Lung (tissue), 12 donors: ENCODE measurements around the gene DIS3L2. TPM values are rescaled to one million over a fixed set of nuclear protein-coding genes. Genes with fewer than 3 reads are reported as not detected.
"Not testable (repeated sequence)": the region's sequence is repeated elsewhere in the genome, so short reads cannot be mapped to it uniquely, and the experiment has no call there.

Source experiments
- ATAC-seq: fragments of 200-7000 bp; cut with Tn5 transposase; one replicate; pipeline ENCODE4 v1.9.1; 2020; ENCODE audit warnings: moderate number of reproducible peaks; ENCODE audit not compliant: insufficient read depth, low FRiP score
- DNase-seq, 3 donors: peaks; one replicate each; pipeline ENCODE4 v3.0.0-alpha.2; 2013 to 2017
- H3K27ac ChIP-seq, 2 donors: one replicate each; pipeline ENCODE4 v1.5.1; 2013; ENCODE audit warnings: mild to moderate bottlenecking in 2 of 2, moderate library complexity in 2 of 2, control low read depth in 1 of 2, inconsistent platforms in 1 of 2, low read depth in 1 of 2, low read length in 1 of 2
- H3K27me3 ChIP-seq, 3 donors: one replicate each; pipeline ENCODE4 v1.5.1; 2013; ENCODE audit warnings: low read length in 2 of 3; ENCODE audit not compliant: control insufficient read depth in 3 of 3, insufficient read depth in 3 of 3
- H3K36me3 ChIP-seq, 4 donors: one replicate each; pipeline ENCODE4 v1.5.1; 2013; ENCODE audit warnings: low read length in 4 of 4, mild to moderate bottlenecking in 1 of 4, moderate library complexity in 1 of 4; ENCODE audit not compliant: control insufficient read depth in 4 of 4, insufficient read depth in 4 of 4
- H3K4me1 ChIP-seq, 5 donors: one replicate each; pipeline ENCODE4 v1.5.1; 2013; ENCODE audit warnings: low read length in 5 of 5, mild to moderate bottlenecking in 2 of 5, moderate library complexity in 1 of 5; ENCODE audit not compliant: control insufficient read depth in 5 of 5, insufficient read depth in 5 of 5
- H3K4me3 ChIP-seq: one replicate; pipeline ENCODE4 v1.5.1; 2013; ENCODE audit warnings: mild to moderate bottlenecking, control low read depth, moderate library complexity
- H3K9ac ChIP-seq, 2 donors: one replicate each; pipeline ENCODE4 v1.5.1; 2013; ENCODE audit warnings: low read length in 2 of 2, control low read depth in 1 of 2; ENCODE audit not compliant: insufficient read depth in 1 of 2
- H3K9me3 ChIP-seq, 4 donors: one replicate each; pipeline ENCODE4 v1.5.1; 2013; ENCODE audit warnings: low read length in 3 of 4, mild to moderate bottlenecking in 1 of 4, moderate library complexity in 1 of 4; ENCODE audit not compliant: control insufficient read depth in 4 of 4, insufficient read depth in 3 of 4
- CTCF ChIP-seq: IDR thresholded peaks from 2 replicates; pipeline ENCODE4 v1.5.1; 2012; ENCODE audit warnings: mild to moderate bottlenecking; ENCODE audit errors: control extremely low read depth, extremely low read depth
- WGBS, 2 donors: extraction: QIAGEN DNeasy Blood & Tissue Kit; methylation state at CpG; one replicate each; pipeline ENCODE4 v1.1.7; 2013; 5-methylcytosine and 5-hydroxymethylcytosine counted together
- polyA plus RNA-seq, 2 donors: library from polyadenylated mRNA; stranded (reverse); fragments of 200-250 nt; gene quantifications; one replicate each; pipeline ENCODE4 v1.2.1, GENCODE V29; 2013
- total RNA-seq, 2 donors: library from RNA; depleted of rRNA in 1 of 2; stranded (reverse); fragments of >200 nt in 1 of 2; gene quantifications; one replicate each; pipeline ENCODE4 v1.2.1, GENCODE V29; 2014 to 2021
- donor health status: control.
- donor health status: control.
- donor health status: Bipolar disorder and iron deficiency.
- donor health status: healthy.
- donor health status: DM: yes; HTN: yes; CAD: no.

DIS3L2 gene
- total and polyA plus RNA-seq, 4 donors = 12.7 to 41.0 (median 31.1) TPM

- no peak for DNase-seq
- Histone ChIP-seq H3K27ac (no peak overlapping the region), H3K4me3 (no peak overlapping the region), H3K36me3 (peaks cover 0 to 7% (median 0%) of the 10 kb centered on the region in 4 donors), H3K9me3 (no peaks in the 10 kb centered on the region), H3K9ac (no peak overlapping the region), H3K27me3 (no peaks in the 10 kb centered on the region), H3K4me1 (peaks cover 0 to 9% (median 0%) of the 10 kb centered on the region in 5 donors)
- TF ChIP-seq CTCF = no peak
- ATAC-seq = no peak
- WGBS, 2 donors = 89 to 92% methylated on average over 14 to 15 of the region's 17 CpGs
Observed at GRCh38 chr2:232330068-232330999, 368.8 kb downstream of the DIS3L2 start.

- not testable (repeated sequence) for H3K36me3 ChIP-seq, H3K27ac ChIP-seq, H3K4me1 ChIP-seq, H3K9me3 ChIP-seq, H3K4me3 ChIP-seq, H3K27me3 ChIP-seq, ATAC-seq, H3K9ac ChIP-seq
- DNase-seq = peak; percentile 85 to 90 (median 86)
- 85 to 91% methylated on average over 11 of the region's 11 CpGs for WGBS, 2 donors
Observed at GRCh38 chr2:232331061-232331460, 369.5 kb downstream of the DIS3L2 start.

DNA sequence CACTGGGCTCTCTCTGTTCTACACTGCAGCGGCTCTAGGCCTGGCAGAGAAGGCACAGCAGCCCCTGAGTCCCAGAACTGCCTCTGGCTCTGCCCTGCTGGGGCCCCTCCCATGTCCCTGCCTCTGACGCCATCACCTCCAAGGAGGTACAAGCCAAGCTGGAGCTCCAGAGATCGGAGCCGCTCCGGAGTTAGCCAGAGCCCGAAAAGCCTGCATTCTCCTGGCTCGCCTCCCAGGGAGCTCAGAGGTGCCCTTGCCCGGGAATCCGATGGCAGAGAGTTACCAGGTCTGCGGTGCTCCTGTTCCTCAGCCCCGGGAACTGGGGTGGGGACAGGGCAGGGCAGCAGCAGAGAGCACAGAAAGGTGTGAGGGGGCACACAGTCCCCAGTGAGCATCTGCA lies 370.1 kb downstream of the DIS3L2 start:
- H3K9ac ChIP-seq, H3K27ac ChIP-seq, DNase-seq, H3K27me3 ChIP-seq, H3K9me3 ChIP-seq, H3K4me3 ChIP-seq, H3K36me3 ChIP-seq, ATAC-seq, H3K4me1 ChIP-seq: not testable (repeated sequence)
- 91 to 95% methylated on average over 10 to 11 of the region's 11 CpGs for WGBS, 2 donors

DNA sequence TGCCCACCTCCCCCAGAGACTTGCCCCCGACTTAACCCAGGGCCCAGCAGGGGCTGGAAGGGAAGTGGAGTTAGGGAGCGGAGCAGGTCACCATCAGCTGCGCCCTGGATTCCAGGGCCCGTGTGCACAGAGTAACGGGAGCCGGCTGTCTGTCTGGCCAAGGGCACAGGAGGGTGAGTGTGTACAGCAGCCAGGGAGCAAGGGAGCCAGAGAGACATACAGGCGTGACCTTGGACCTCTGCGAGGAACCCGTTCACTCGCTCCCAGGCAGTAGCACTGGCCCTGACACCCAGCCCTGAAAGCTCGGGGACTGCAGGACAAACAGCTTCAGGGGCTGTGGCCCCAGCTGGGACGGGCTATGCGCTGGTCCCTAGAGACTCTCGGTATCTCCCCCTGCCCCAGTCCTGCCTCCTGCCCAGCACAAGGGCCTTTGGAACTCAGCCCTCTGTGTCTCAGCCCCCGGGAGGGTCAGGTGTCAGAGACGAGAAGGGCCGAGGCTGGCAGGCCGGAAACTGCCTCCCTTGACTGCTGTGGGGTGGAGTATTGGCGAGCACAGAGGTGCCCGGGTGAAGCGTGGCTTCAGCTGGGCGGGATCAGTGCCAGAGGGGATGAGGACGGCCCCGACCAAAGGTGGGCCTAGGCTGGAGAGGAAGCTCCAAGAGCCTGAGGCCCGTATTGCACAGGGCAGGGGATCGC lies 370.9 kb downstream of the DIS3L2 start:
- not testable (repeated sequence) for ATAC-seq, H3K9me3 ChIP-seq, H3K4me1 ChIP-seq, H3K9ac ChIP-seq, H3K27ac ChIP-seq, H3K4me3 ChIP-seq, DNase-seq, H3K27me3 ChIP-seq
- peaks cover 0 to 12% (median 0%) of the 10 kb centered on the region in 4 donors for H3K36me3 ChIP-seq
- WGBS, 2 donors = 88 to 91% methylated on average over 18 to 25 of the region's 26 CpGs

- 89 to 93% methylated on average over 4 to 9 of the region's 10 CpGs for WGBS, 2 donors
- Histone ChIP-seq H3K4me1 (peaks cover 0 to 4% (median 0%) of the 10 kb centered on the region in 5 donors), H3K27ac (no peak overlapping the region), H3K4me3 (no peak overlapping the region), H3K9ac (no peak overlapping the region), H3K27me3 (no peaks in the 10 kb centered on the region), H3K36me3 (peaks cover 0 to 12% (median 0%) of the 10 kb centered on the region in 4 donors), H3K9me3 (no peaks in the 10 kb centered on the region)
- no peak for TF ChIP-seq CTCF
- ATAC-seq = no peak
- no peak for DNase-seq
Observed at GRCh38 chr2:232332940-232333259, 371.4 kb downstream of the DIS3L2 start.
